Limb (tissue), 2 donors: ENCODE data around the gene EZH1.
"Not testable (repeated sequence)": the region's sequence is repeated elsewhere in the genome, so short reads cannot be mapped to it uniquely, and the experiment has no call there.

Source experiments
- DNase-seq, 2 donors: peaks; one replicate each; pipeline ENCODE4 v3.0.0-alpha.2; 2016; ENCODE audit errors: extremely low spot score in 2 of 2

EZH1 gene

GRCh38 chr17:42669977-42670788, 74.7 kb downstream of the EZH1 start:
- peak in 1 of 2 donors; percentile 54 for DNase-seq

- DNase-seq = no peak
These were observed 75.2 kb downstream of the EZH1 start for GRCh38 chr17:42669705-42669976.

- no peak for DNase-seq
These were observed 77.5 kb downstream of the EZH1 start for GRCh38 chr17:42667088-42667951.

GRCh38 chr17:42666126-42666525, 78.7 kb downstream of the EZH1 start:
- DNase-seq = not testable (repeated sequence)

- DNase-seq = no peak
These were observed 79.2 kb downstream of the EZH1 start for GRCh38 chr17:42665581-42666001.

GRCh38 chr17:42660692-42661345, 84.0 kb downstream of the EZH1 start:
- no peak for DNase-seq

GRCh38 chr17:42659932-42660274, 84.9 kb downstream of the EZH1 start:
- not testable (repeated sequence) for DNase-seq

- peak; percentile 89 to 93 for DNase-seq
These were observed 85.5 kb downstream of the EZH1 start, which contains the start of gene TUBG2 for GRCh38 chr17:42659079-42659931. Gene TUBG2, plus strand, starts transcription at chr17:42659284. Its CDS starts 220 bp downstream, at chr17:42659504.

- DNase-seq = no peak
These were observed 86.8 kb downstream of the EZH1 start for GRCh38 chr17:42657824-42658588.

GRCh38 chr17:42655528-42655927, 89.3 kb downstream of the EZH1 start:
- DNase-seq = no peak

GRCh38 chr17:42653179-42654124, 91.4 kb downstream of the EZH1 start:
- peak; percentile 74 for DNase-seq

- no peak for DNase-seq
These were observed 93.4 kb downstream of the EZH1 start for GRCh38 chr17:42651392-42651791.
